ENCODE measurements around the gene DGKD. TPM values are rescaled to one million over a fixed set of nuclear protein-coding genes. Genes with fewer than 3 reads are reported as not detected.

Gene DGKD
- total and polyA plus RNA-seq, 2 donors from 2014 or later: 2.6 to 32.3 TPM

DNA sequence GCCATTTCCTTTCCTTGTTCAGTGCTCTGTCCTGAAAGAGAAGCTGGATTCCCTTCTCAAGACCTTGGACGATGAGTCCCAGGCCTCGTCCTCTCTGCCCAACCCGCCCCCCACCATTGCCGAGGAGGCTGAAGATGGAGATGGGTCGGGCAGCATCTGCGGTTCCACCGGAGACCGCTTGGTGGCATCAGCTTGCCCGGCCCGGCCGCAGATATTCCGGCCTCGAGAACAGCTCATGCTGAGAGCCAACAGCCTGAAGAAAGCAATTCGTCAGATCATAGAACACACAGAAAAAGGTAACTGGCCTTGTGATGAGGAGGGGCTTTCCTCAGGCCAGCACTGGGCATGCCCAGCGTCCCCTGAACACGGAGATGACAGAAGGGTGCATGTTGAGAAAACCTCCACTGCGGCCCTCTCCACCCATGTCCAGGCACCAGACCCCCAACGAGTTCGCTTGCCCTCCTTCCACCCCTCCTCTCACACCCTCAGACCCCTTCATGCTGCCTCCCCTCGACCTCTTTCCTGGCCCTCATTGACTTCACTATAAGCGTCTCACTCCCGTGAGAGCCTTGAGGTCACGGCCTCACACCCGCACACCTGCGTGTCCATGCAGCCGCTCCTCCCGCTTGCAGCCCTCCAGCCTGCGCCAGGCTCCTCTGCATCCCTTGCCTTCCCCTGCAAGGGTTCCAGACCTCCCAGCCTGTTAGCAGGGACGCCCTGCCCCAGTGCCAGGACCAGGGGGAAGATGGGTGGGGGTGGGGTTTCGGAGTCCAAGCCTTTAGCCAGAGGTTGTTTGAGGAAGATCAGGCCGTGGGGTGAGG is 95.0 kb downstream of the DGKD start:
- Histone ChIP-seq H3K27me3 (ENCODE audit: control insufficient read depth, insufficient read depth, low read length) (no peaks in the 10 kb centered on the region), H3K9ac (ENCODE audit: low read length in 3 of 3) (no peak overlapping the region), H3K27ac (ENCODE audit: low read depth in 2 of 2, low read length in 2 of 2) (no peak overlapping the region), H3K4me3 (ENCODE audit: low read length in 3 of 3) (peak overlapping the region in 2 of 3 donors; percentile 28 to 31), H3K9me3 (ENCODE audit: control insufficient read depth in 2 of 3, insufficient read depth in 1 of 3, low read length in 3 of 3) (no peaks in the 10 kb centered on the region), H3K4me1 (ENCODE audit: control insufficient read depth in 2 of 3, insufficient read depth in 2 of 3, low read depth in 1 of 3, low read length in 3 of 3) (no peaks in the 10 kb centered on the region), H3K36me3 (ENCODE audit: control insufficient read depth in 2 of 3, insufficient read depth in 3 of 3, low read length in 3 of 3) (peaks cover 2 to 13% (median 13%) of the 10 kb centered on the region in 3 donors)
- FAIRE-seq: no peak
- intact Hi-C loops (cut with DNase I): no loop called here
- peak; percentile 43 to 72 (median 57) for DNase-seq
- TF ChIP-seq, protein P1, sequence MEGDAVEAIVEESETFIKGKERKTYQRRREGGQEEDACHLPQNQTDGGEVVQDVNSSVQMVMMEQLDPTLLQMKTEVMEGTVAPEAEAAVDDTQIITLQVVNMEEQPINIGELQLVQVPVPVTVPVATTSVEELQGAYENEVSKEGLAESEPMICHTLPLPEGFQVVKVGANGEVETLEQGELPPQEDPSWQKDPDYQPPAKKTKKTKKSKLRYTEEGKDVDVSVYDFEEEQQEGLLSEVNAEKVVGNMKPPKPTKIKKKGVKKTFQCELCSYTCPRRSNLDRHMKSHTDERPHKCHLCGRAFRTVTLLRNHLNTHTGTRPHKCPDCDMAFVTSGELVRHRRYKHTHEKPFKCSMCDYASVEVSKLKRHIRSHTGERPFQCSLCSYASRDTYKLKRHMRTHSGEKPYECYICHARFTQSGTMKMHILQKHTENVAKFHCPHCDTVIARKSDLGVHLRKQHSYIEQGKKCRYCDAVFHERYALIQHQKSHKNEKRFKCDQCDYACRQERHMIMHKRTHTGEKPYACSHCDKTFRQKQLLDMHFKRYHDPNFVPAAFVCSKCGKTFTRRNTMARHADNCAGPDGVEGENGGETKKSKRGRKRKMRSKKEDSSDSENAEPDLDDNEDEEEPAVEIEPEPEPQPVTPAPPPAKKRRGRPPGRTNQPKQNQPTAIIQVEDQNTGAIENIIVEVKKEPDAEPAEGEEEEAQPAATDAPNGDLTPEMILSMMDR (IDR thresholded peaks at IDR 0.05; ENCODE audit: borderline replicate concordance, extremely low read depth, insufficient read depth): peak; percentile 62

DNA sequence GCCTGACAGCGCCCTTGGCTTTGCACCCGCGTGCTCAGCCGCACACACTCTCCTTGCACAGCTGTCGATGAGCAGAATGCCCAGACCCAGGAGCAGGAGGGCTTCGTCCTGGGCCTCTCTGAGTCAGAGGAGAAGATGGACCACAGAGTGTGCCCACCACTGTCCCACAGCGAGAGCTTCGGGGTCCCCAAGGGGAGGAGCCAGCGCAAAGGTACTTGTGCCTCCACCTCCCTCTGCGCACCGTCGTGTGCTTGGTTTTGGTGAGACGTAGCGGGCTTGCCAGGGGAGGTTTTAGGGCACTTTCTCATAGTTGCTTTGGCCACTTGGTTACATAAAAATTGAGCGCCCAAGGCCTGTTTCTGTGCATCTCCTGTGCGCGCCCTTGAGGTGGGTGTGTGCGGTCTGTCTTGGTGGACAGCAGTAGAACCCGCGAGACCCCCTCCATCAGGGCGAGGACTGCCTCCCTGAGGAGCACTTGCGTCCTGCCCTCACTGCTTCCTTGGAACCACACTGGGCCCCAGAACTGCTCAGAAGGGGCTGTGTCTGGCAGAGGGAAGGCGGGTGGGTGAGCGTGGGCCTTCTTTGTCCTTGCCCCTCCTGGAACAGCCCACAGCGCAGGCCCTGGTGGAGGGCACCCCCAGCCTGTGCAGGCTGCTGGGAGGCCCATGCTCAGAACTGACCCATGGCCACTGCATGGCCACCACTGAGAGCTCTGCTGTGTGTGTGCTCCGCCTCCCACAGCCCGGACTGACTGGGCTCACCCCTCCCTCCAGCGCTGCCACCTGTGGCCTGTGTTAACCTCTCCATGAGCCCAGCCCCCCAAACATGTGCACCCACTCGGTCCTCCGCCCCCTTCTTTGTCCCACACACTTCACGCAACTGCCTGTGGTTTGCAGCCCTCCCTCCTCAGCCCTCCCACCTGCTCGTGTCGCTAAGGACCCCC is 95.9 kb downstream of the DGKD start:
- no peak overlapping the region for H3K4me3 ChIP-seq (ENCODE audit: low read length in 3 of 3)
- H3K4me1 ChIP-seq (ENCODE audit: control insufficient read depth in 2 of 3, insufficient read depth in 2 of 3, low read depth in 1 of 3, low read length in 3 of 3): no peaks in the 10 kb centered on the region
- TF ChIP-seq, protein P1 (IDR thresholded peaks at IDR 0.05; ENCODE audit: borderline replicate concordance, extremely low read depth, insufficient read depth): no peak
- H3K27me3 ChIP-seq (ENCODE audit: control insufficient read depth, insufficient read depth, low read length): no peaks in the 10 kb centered on the region
- H3K9me3 ChIP-seq (ENCODE audit: control insufficient read depth in 2 of 3, insufficient read depth in 1 of 3, low read length in 3 of 3): no peaks in the 10 kb centered on the region
- no peak overlapping the region for H3K27ac ChIP-seq (ENCODE audit: low read depth in 2 of 2, low read length in 2 of 2)
- FAIRE-seq (no peak), DNase-seq (peak in 2 of 5 donors; percentile 25 to 72)
- H3K9ac ChIP-seq (ENCODE audit: low read length in 3 of 3): no peak overlapping the region
- H3K36me3 ChIP-seq (ENCODE audit: control insufficient read depth in 2 of 3, insufficient read depth in 3 of 3, low read length in 3 of 3): peaks cover 2 to 18% (median 16%) of the 10 kb centered on the region in 3 donors
- intact Hi-C loops (cut with DNase I): no loop called here

DNA sequence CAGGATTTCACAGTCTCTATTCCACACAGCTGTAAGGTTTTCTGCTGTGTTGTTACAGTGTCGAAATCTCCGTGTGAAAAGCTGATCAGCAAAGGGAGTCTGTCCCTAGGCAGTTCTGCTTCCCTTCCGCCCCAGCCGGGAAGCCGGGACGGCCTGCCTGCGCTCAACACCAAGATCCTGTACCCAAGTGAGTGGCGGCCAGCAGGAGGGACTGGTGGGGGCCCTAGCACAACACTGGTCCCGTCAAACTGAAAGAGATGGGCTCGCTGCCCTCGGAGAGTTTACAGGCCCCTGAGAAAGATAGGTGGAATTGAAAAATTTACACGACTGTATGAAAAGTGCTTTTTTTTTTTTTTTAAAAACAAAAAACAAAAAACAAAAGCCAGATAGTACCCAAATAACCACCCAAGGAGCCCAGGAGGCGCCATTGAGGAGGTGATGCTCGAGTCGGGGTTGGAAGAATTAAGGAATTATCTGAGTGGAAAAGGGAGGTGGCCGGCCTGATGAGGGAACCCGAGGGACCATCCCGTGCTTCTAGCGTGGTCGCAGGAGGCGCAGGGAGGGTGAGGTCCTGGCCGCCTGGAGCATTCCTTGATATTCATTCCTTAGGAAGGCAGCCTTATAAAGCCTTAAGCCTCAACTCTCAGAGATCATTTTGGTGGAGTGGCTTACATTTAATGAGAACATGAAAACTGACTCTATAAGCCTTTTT is 96.7 kb downstream of the DGKD start:
- Histone ChIP-seq H3K9ac (ENCODE audit: low read length in 3 of 3) (no peak overlapping the region), H3K27ac (ENCODE audit: low read depth in 2 of 2, low read length in 2 of 2) (no peak overlapping the region), H3K36me3 (ENCODE audit: control insufficient read depth in 2 of 3, insufficient read depth in 3 of 3, low read length in 3 of 3) (peaks cover 2 to 18% (median 18%) of the 10 kb centered on the region in 3 donors), H3K27me3 (ENCODE audit: control insufficient read depth, insufficient read depth, low read length) (no peaks in the 10 kb centered on the region), H3K4me1 (ENCODE audit: control insufficient read depth in 2 of 3, insufficient read depth in 2 of 3, low read depth in 1 of 3, low read length in 3 of 3) (no peaks in the 10 kb centered on the region), H3K9me3 (ENCODE audit: control insufficient read depth in 2 of 3, insufficient read depth in 1 of 3, low read length in 3 of 3) (no peaks in the 10 kb centered on the region), H3K4me3 (ENCODE audit: low read length in 3 of 3) (no peak overlapping the region)
- intact Hi-C loops (cut with DNase I): no loop called here
- TF ChIP-seq, protein P1 (IDR thresholded peaks at IDR 0.05; ENCODE audit: borderline replicate concordance, extremely low read depth, insufficient read depth): no peak
- FAIRE-seq: no peak
- peak in 1 of 5 donors; percentile 63 for DNase-seq

All from kidney (tissue), 14 donors.